K562 (cell line): ENCODE data around the gene LY6G6C. TPM values are rescaled to one million over a fixed set of nuclear protein-coding genes. Genes with fewer than 3 reads are reported as not detected.

ENCODE experiments used
- ARHGAP35 ChIP-seq: fragments of 450-650 bp; IDR thresholded peaks from 2 replicates; pipeline ENCODE4 v1.6.1; 2018; ENCODE audit not compliant: partially characterized antibody
- CCAR2 ChIP-seq: fragments of 200-400 bp; formaldehyde crosslinking; IDR thresholded peaks from 2 replicates; pipeline ENCODE4 v1.6.1; 2017; ENCODE audit warnings: mild to moderate bottlenecking, low read depth, low read length
- CEBPG ChIP-seq, 3 experiments: fragments of 200-800 bp in 1 of 3; sonication (Bioruptor generic) in 1 of 3; sonication (generic) in 1 of 3; formaldehyde crosslinking in 1 of 3; IDR thresholded peaks in 2 of 3; conservative IDR thresholded peaks in 1 of 3; 2 replicates each; pipeline versions ENCODE4 v1.6.1 to v1.8.0; 2016 to 2022; ENCODE audit warnings: missing compliant biosample characterization in 2 of 3, missing genetic modification characterization in 2 of 3, mild to moderate bottlenecking in 1 of 3, missing genetic modification reagents in 1 of 3
- CREB5 ChIP-seq: fragments of 250-450 bp; sonication (Bioruptor Pico); IDR thresholded peaks from 2 replicates; pipeline ENCODE4 v1.5.0; 2020; ENCODE audit warnings: mild to moderate bottlenecking
- ELF4 ChIP-seq: fragments of 450-650 bp; formaldehyde crosslinking; IDR thresholded peaks from 2 replicates; pipeline ENCODE4 v1.4.0; 2022; ENCODE audit warnings: missing genetic modification characterization
- HOMEZ ChIP-seq: fragments of 250-450 bp; sonication (Bioruptor Pico); IDR thresholded peaks from 2 replicates; pipeline ENCODE4 v1.4.0; 2020; ENCODE audit warnings: mild to moderate bottlenecking, moderate library complexity
- MAFF ChIP-seq: IDR thresholded peaks from 2 replicates; pipeline ENCODE4 v1.6.1; 2012; ENCODE audit warnings: low read length, improper control_type of control experiment
- NKRF ChIP-seq: fragments of 450-650 bp; IDR thresholded peaks from 2 replicates; pipeline ENCODE4 v1.6.1; 2016; ENCODE audit warnings: borderline replicate concordance
- RBM22 ChIP-seq: fragments of 200-400 bp; formaldehyde crosslinking; IDR thresholded peaks from 2 replicates; pipeline ENCODE4 v1.6.1; 2018; ENCODE audit warnings: low read length, low read depth; ENCODE audit not compliant: poor library complexity, severe bottlenecking
- RBM39 ChIP-seq: fragments of 200-400 bp; formaldehyde crosslinking; optimal IDR thresholded peaks from 2 replicates; pipeline ENCODE3; 2018; ENCODE audit warnings: low read depth, low read length
- TRIM25 ChIP-seq: fragments of 450-650 bp; IDR thresholded peaks from 2 replicates; pipeline ENCODE4 v1.7.0; 2016; ENCODE audit warnings: borderline replicate concordance
- ZNF280A ChIP-seq: fragments of 450-650 bp; IDR thresholded peaks from 2 replicates; pipeline ENCODE4 v1.6.1; 2018; ENCODE audit warnings: mild to moderate bottlenecking, low read depth; ENCODE audit not compliant: partially characterized antibody
- ZNF518B ChIP-seq: fragments of 250-450 bp; sonication (Bioruptor Pico); IDR thresholded peaks from 2 replicates; pipeline ENCODE4 v1.5.0; 2021; ENCODE audit warnings: mild to moderate bottlenecking, moderate library complexity
- ZNF785 ChIP-seq: fragments of 250-450 bp; sonication (Bioruptor Pico); IDR thresholded peaks from 2 replicates; pipeline ENCODE4 v1.4.0; 2020; ENCODE audit warnings: mild to moderate bottlenecking
- polyA plus RNA-seq, 8 experiments: library from polyadenylated mRNA; depleted of rRNA in 4 of 8; stranded (reverse) in 5 of 8; unstranded in 3 of 8; fragments of >200 nt; fragmentation: Nextera tagmentation in 2 of 8; fragmentation: Illumina TruSeq in 1 of 8; extraction: Ambion mirVana in 2 of 8; extraction: Trizol in 1 of 8; gene quantifications; 2 replicates each; pipeline versions ENCODE4 v1.2.1 to v1.2.3, GENCODE V29; 2011 to 2014; ENCODE audit warnings: inconsistent platforms in 1 of 8, missing spikeins in 1 of 8
- total RNA-seq, 7 experiments: library from RNA; depleted of rRNA in 6 of 7; stranded (reverse); fragments of >200 nt in 6 of 7; fragmentation: Illumina TruSeq in 2 of 7; extraction: Trizol in 2 of 7; gene quantifications; 2 replicates each; pipeline versions ENCODE4 v1.2.1 to v1.2.3, GENCODE V29; 2011 to 2021; ENCODE audit warnings: low replicate concordance in 1 of 7

LY6G6C gene
- total and polyA plus RNA-seq, 9 of the 15 experiments (the other 6 are each of a cell fraction or from before 2014, with no cell fraction given), result 0.06 to 0.20 TPM; not detected in 7

- TF ChIP-seq NKRF (no peak), ZNF518B (CRISPR knock-in tag) (0 out of 2 replicates have a peak, but pooled peaks have one; percentile 12), RBM39 (peak; percentile 66), ELF4 (0 out of 2 replicates have a peak, but pooled peaks have one; percentile 48), CEBPG (CRISPR knock-in tag; IDR thresholded peaks at IDR 0.05) (no peak), CEBPG (tag; conservative IDR thresholded peaks at IDR 0.05 in 1 of 2, IDR thresholded peaks at IDR 0.05 in 1 of 2) (no peak), CREB5 (CRISPR knock-in tag) (no peak), HOMEZ (no peak), MAFF (peak; percentile 63), TRIM25 (peak; percentile 56; the same call in 1 of the 2 replicates), ZNF785 (CRISPR knock-in tag) (no peak), CCAR2 (0 out of 2 replicates have a peak, but pooled peaks have one; percentile 6), ZNF280A (peak; percentile 38), RBM22 (no peak), ARHGAP35 (peak; percentile 66)
These were observed 12.8 kb upstream of the LY6G6C start (continued) for GRCh38 chr6:31734247-31734820.
